Kidney glomerular epithelial cell (primary cell): ENCODE data around the gene PRTG.
"Not testable (repeated sequence)": the region's sequence is repeated elsewhere in the genome, so short reads cannot be mapped to it uniquely, and the experiment has no call there.

Source experiments
- DNase-seq: peaks from one replicate; lab custom pipeline; 2025; lab: John Stamatoyannopoulos, UW

PRTG gene

DNA sequence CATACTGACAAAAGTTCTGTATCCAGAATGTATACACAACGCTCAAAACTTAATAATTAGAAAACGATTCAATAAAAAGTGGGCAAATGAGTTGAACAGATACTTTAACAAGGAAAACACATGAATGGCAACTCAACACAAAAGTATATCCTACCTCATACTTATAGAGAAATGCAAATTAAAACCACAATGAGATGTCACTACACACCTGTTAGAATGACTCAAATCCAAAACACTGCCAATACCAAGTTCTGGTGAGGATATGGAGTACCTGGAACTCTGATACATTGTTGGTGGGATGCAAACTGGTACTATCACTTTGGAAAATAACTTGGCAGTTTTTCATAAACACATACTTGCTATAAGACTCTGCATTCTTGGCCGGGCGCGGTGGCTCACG lies 42.1 kb downstream of the PRTG start:
- DNase-seq: no peak

DNA sequence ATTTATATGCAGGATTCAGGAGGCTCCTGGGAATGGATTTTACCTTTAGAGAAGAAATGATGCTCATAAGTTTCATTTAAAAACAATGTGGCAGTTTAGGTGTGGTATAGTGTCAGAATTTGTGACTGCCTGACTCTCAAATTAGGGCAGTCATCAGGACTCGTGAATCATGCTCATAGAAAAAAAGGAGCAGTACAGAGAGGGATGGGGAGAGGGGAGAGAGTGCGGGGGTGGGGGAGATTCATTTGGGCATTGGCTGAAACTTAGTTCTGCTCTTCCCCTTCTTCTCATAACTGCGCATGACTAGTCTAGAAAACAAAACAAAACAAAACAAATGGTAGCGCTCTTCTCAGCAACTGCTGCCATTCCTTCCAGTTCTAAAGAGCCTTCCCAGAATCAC lies 44.3 kb downstream of the PRTG start:
- no peak for DNase-seq

DNA sequence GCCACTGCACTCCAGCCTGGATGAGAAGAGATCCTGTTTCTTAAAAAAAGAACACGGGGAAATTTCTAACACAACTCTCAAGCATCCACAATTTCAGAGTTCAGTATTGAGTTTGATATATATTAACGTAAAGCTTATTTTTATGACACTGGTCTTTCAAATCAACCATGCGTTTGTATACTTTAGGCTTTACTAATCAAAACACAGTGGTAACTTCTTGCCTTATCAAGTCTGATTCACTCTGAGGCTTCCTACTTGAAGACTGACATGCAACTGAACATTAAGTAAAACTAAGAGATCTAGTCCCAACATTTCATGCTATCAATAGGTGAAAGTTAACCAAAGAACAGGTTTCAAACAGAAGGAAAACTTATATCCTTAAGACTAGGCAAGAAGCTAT lies 46.7 kb downstream of the PRTG start:
- no peak for DNase-seq

DNA sequence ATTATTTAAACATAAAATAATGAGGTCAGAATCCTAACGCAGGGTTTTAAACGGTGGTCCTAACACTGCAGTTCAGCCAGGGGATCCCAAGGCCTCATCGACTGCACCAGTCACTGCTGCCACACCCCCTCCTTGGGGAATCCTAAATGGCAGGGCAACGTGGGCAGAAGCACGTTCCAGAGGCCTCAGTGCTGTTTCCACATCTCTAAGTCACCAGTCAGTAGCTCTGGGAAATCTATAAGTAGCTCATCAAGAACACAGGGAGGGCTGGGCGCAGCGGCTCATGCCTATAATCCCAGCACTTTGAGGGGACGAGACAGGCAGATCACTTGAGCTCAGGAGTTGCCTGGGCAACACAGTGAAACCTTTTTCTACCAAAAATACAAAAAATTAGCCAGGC lies 47.5 kb downstream of the PRTG start:
- no peak for DNase-seq

DNA sequence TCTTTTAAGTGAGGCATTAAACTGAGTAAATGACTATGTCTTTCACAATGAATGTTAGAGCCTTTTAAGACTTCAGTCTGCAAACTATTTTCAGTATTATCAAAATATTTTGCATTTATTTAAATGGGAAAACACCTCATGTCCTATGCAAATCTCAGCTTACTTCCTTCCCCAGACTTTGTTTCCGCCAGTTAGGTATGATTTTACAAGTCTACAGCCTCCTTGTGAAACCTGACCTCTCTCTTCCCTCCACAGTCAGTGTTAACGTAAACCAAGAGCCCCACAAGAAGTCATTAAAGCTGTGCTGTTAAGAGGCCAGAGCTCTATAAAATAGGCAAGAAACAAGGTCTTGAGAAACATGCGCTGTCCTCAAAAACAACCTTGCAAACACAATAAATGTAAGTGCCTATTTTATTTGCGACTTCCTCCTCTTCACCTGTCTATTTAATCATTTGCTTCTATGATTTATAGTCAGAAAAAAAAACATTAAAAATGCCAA lies 48.3 kb downstream of the PRTG start:
- DNase-seq: no peak

DNA sequence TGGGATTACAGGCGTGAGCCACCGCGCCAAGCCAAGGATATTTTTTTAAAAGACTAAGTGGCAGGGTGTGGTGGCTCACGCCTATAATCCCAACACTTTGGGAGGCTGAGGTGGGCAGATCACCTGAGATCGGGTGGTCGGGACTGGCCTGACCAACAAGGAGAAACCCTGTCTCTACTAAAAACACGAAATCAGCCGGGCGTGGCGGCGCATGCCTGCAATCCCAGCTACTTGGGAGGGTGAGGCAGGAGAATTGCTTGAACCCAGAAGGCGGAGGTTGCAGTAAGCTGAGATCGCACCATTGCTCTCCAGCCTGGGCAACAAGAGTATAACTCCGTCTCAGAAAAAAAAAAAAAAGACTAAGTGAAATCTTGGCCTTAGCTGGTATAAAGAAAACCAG lies 49.8 kb downstream of the PRTG start:
- not testable (repeated sequence) for DNase-seq

DNA sequence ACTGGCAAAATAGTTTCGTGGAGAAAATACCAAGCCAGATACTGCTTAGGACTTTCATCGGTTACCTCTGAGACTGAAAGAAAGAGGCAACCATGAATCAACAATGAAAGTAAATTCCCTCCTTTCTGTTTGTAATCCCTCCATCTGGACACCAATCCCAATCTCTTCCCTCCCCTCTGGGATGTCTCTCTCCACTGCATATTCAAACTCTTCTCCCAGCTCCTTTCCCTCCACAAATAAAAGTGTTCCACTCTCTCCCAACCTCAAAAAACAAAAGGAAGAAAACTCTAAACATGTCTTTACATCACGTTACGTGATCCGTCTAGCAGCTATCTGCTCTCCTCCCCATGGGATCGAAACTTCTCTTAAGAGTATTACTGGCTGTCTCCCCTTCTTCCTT lies 55.2 kb downstream of the PRTG start:
- no peak for DNase-seq

DNA sequence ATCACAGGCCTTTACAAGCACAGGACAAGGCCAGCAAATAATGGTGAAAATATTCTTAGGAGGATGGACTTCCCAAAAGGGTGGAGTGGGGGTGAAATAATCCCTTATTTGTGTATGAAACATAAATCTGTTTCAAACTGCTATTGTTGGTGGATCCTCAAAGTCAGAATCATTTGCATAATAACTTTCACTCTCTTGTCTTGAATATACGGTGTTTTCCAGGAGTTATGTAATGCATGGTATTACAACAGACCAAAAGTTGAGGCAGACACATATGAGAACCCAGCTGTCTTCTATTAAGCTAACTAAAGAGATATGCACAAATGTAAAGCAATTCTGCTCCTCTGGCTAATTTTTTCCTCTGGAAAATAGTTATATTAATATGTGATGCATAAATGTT lies 57.7 kb downstream of the PRTG start:
- DNase-seq: no peak

DNA sequence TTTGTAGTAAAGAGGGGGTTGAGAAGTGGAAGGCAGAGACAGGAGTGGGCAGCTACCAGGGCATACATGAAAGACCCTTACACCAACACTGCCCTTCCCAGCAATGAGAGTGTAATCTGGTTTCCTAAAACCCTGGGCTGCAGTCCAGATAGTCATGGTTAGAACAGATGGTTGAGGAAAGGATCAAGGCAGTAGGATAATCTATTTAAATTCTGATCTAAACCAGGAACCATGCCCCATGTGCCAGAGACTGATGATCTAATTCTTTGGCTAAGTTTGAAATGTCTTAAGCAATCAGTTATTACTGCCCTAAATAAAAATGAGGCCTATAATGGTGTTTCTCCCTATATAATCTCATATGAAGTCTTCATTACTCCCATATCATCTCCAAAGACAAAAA lies 59.6 kb downstream of the PRTG start:
- no peak for DNase-seq

DNA sequence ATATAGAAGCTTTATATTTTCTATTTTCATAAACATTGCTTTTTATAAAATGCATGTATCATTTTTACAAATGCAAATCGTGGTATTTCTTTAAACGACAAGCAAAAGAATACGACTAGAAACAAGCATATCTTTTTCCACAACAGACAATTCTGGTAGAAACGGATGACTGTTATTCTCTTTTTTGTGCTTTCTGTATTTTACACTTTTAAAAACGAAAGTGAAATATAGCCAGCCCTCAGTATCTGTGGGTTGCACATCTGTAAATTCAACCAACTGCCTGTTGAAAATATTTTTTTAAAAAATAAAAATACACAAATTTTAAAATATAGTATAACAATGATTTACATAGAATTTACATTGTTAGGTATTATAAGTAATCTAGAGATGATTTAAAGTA lies 61.3 kb downstream of the PRTG start:
- no peak for DNase-seq

DNA sequence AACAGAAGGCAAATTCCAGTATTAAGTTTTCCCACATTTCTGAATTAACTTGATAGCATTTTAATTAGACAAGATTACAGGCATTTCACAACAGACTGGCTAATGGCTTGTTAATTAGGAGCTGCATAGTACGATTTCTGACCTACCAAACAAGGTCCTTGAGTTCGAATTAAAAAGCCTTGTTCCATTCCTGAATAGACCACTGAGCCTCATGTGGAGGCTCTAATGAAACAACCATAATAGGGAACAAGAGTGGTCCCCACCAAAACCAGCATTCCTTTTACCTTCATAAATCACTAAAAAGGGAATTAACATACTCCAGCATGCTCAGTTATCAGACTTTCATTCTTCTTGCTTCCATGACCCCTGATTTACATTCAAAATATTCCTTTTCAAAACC lies 66.4 kb downstream of the PRTG start:
- no peak for DNase-seq

DNA sequence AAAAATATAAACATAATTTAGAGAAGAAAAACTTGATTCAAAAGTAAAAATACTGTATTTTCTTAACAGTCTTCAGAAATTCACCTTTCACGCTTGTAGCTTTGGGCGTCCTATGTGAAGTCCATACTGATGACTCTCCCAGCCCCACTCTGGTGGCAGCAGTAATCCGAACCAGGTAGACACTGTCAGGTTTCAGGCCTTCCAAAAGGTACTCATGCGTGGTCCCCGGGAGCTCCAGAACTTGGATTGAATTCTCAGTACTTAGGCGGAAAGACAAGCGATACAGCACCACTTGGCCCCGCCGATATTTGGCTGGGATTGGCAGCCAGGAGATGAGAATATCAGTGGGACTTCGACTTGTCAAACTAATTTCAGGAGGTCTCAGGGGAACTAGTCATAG lies 69.7 kb downstream of the PRTG start:
- DNase-seq: no peak

DNA sequence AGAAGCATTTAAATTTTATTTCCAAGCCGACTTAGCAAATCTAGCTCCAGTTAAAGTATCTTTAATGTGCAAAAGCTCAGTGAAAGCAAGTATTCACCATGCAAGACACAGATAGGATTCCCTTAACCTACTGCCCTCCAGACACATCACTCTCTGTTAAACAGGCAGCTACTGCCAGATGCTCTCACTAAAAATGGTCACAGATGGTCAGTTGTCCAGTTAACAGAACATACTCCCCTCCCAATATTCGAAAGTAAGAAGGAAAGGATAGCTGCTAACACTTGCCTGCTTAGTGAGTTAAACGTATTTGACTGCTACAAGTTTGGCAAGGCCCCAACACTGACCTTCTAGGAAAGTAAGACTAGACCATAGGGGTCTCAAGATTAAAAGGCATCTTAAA lies 73.7 kb downstream of the PRTG start:
- no peak for DNase-seq

DNA sequence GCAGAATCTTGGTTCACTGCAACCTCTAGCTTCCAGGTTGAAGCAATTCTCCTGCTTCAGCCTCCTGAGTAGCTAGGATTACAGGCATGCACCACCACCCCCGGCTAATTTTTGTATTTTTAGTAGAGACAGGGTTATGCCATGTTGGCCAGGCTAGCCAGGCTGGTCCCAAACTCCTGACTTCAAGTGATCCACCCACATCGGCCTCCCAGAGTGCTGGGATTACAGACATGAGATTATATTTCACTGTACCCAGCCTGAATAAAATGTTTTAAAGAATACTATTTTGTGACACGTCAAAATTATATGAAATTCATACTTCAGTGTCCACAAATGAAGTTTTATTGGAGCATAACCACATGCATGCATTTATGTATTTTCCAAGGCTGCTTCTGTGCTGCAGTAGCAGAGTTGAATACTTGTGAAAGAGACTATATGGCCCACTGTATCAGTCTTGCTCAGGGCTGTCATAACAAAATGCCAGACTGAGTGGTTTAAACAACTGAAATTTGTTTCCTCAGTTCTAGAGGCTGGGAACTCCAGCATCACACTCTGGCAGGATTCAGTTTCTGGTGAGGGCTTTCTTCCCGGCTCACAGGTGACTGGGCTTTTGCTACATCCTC lies 77.2 kb downstream of the PRTG start:
- no peak for DNase-seq

DNA sequence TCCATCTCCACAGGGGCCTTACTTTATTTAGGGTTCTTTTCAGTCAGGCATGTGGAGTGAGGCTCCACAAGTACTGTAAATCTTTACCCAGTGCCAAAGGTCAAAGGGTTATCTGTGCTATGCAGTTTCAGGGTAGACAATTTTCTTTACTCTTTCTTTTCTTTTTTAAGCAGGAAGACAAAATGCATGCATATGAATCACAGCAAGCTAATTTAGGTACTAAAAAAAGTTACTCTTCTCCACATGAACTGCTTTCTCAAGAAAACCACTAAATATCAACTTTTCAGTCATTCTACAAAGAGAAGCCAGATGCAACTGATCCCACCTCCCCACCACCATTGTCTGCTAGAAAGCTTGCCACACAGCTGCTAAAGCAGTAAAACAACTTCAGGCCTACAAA lies 81.5 kb downstream of the PRTG start:
- DNase-seq: no peak

DNA sequence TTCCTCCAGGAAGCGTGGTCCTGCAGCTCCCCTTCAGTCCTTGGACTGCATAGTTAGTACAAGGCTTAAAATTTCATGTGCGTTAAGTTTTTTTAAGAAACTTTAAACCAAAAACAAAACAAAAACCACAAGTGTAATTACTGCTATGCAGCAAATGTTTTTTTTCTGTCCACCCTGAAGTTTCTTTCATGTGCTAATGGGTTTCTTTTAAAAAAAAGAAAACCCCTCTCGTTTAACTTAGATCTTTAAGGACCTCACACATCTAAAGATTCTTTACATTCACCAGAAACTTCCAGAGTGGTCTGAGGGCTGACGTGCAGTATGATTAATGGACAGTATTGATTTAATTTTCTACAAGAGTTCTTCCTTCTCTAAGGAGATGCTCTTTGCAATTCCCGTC lies 82.8 kb downstream of the PRTG start:
- no peak for DNase-seq

DNA sequence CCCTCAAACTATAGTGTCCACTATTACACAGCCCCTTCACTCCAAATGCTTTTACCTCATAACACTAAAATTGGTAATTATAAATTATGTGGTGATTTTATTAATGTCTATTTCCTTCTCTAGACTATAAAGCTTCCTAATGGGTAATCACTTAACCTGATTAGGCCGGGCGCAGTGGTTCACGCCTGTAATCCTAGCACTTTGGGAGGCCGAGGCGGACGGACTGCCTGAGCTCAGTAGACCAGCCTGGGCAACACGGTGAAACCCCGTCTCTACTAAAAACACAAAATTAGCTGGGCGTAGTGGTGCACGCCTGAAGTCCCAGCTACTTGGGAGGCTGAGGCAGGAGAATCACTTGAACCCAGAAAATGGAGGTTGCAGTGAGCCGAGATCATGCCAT lies 83.5 kb downstream of the PRTG start:
- no peak for DNase-seq

DNA sequence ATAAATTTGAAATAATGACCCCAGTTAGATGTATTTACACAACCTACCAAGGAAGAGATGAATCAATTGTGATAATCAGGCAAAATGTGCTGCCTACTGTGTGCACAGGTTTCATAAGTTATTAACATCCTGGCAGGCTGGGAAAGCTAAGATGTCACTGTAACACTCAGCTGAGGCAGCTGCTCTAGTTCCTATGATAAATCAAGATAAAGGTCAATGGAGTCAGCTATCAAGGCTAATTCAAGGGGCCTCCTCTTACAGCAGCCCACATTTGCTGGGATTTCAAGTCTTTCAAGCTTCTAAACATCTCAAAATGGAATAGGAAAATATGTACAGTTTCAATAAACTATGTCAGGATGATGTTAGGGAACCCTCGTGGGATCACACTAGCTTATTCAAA lies 84.1 kb downstream of the PRTG start:
- DNase-seq: no peak

DNA sequence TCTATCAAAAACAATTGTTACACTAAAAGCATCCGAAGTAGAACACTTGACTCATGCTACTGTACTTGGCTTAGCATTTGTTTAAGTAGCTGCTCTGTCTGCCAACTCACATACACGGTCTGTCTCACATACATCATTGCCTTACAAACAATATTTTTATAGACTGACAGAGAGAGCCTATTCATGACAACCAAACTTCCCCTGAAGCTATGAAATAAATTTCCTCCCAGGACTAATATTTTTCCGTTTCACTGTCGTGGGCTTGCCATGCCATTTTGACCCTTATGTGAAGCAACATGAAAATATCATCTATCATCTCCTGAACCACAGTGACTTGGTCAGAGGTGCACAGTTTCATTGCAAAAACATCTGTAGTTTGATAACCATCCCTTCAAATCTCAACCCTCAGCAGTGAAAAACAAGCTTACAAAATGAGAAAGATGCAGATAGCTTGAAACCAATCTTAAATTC lies 88.4 kb downstream of the PRTG start:
- DNase-seq: no peak

DNA sequence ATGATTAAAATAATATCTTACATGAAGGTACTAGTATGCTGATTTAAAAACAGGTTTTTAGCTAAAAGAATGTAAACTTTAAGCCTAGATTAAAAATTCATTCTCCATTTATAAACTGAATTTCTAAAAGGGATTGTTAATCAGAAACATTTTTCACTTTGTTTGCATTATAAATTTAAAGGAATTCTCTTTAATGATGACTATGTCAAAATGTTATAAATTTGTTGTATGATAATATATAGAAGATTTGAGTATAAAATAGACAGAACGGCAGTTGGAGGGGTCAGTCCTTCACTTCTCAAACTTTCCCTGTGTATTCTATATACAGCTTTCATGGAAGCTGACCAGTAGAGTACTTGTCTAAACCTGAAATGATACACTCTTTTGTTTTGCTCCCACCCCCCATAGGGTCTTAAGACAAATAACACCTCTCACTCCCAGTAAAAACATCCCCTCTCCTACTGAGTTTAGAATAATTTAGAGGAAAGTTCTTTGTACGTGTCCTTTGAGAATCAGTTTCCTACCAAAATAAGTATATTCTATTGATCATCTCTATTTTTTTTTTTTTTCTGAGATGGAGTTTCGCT lies 90.0 kb downstream of the PRTG start:
- no peak for DNase-seq

DNA sequence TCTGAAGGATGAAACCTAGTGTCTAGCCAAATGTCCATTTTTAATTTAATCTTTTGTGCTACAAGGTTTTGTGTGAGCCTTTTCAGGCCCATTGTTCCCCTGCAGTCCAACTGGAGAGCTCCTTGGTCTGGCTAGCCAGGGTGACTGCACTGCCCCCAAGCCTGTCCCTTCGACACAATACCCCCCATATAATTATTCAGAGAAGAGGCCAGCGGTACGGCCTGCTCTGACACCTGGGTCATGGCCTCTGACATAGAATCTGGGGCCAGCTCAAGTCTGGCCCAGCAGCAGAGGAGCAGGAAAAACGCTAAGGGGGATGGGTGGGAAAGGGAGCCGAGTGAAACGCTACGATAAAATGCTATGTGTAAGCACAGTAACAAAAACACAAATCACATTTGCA lies 90.6 kb downstream of the PRTG start:
- no peak for DNase-seq

DNA sequence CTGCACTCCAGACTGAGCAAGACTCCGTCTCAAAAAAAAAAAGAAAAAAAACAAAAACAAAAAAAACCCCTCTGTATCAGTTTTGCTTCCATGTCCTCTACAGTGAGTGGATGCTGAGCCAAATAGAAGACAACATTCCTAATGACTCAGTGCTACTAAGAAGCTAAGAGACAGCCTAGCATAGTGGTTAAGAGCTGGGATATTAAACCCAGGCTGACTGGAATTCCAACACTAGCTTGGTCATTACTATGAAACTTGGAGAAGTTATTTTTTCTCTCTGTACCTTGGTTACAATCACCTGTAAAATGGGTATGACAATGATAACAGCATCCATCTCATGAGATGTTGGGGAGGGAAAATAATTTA lies 93.9 kb downstream of the PRTG start:
- DNase-seq: peak; percentile 53

DNA sequence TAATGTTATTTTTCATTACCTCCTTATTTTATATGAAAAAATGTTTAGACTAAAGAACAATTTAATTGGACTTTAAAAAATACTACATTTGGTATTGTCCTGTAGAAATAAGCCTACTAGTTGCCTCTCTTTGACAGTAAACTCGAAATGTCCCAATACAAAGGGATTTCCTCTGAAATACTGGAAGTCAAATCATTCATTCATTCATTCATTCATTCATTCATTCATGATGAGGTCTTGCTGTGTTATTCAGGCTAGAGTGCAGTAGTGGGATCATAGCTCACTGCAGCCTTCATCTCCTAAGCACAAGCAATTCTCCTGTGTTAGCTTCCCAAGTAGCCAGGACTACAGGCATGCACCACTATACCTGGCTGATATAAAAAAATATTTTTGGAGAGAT lies 104.2 kb downstream of the PRTG start:
- DNase-seq: no peak

DNA sequence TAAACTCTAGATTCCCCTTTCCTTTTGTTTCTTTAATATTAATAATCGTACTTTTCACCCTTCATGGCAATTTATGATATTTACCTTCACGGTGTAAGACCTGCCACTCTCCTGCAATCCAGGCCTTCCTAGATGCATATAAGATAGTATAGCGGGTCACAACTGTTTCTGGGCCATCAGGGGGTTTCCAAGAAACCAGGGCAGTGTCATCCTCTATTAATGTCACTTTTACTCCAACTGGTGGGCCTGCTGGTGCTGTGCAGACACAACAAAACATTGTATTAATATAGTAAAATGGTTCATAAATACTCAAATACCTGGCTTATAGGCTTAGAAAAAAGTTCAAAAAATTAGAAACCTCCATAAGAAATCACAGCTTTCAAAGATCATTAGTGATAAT lies 105.9 kb downstream of the PRTG start:
- no peak for DNase-seq
